IPS-NIHi11 (cell line): ENCODE measurements around the gene SEC16A.

Source experiments
- DNase-seq: peaks from one replicate; pipeline ENCODE4 v3.0.0; 2012; ENCODE audit warnings: mixed read lengths, low spot score

Gene SEC16A

DNA sequence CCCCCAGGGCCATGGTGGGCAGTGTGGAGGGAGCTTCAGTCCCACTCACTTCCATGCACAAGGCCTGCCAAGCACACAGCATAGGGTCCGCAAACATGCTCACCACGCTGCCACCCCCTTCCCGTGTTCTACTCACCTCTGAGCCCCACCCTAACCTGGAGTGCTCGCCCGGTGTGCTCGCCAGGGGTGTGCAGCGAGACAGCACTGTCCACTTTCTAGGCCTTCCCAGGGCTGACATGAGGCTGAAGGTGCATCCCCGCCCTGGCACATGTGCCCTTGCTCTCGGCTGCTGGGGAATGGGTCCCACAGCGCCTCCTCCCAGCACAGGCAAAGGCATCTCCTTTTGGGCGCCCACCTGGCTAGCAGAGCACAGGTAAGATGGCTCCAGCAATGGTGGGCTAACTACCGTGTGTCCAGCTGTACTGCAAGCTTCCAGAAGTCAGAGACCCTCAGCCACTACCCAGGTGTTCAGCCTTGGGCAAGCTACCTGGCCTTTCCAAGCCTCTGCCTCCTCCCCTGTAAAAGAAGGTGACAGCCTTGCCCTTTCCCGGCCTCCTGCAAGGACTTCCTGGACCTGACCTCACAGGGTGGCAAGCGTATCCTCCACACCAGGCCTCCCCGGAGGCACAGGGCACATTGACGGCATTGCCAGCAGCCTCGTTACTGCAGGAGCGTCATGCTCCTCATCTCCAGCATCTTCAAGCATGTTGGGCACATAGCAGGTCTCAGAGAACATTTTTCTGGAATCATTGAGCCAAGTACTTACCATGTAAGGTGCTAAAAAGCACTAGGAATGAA lies 4.2 kb upstream of the SEC16A start:
- no peak for DNase-seq

GRCh38 chr9:136486131-136486530 lies 3.3 kb upstream of the SEC16A start:
- DNase-seq: no peak

DNA sequence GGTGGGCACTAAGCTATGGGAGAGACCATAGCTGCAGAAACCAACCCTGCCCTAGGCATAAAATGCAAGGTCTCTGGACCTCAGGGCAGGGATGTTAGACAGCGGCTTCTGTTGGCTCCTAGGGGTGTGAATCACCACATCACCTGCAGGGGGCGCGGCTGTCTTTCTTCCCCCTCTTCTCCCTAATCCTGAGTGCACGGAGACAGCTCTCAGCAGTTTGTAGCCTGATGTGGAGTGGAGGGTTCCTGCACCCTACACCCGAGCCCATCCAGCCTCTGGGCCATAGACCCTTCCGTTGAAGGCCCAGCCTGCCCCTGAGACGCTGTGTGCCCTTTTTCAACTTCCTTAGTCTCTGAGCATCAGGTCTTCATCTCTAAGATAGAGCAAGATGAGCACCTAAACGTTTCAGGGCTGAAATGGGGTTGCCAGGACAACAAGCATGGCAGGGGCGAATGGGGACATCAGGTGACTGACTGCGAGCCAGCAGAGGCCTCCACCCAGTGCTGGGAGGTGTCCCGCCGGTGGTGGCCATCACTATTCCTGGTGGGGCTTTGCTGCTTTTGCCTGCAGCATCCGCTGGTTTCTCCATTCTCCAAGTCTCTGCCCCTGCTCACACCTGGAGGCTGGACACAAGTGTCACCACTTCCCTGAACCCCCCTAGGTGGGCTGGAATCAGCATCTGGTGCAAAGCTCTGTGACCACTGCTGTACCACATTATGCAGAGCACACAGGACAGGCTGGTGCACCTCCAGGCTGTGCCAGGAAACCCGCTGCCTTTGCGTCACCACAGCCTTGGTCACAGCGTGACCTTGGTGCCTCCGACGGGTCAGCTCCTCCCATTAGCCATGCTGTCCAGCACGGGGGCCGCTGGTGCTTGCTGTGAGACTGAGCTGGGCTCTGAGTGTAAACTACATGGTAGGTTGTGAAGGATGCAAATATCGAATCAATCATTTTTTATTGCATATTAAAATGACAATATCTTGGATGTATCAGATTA lies 2.5 kb upstream of the SEC16A start:
- DNase-seq: peak; percentile 68

- no peak for DNase-seq
These were observed 1.6 kb upstream of the SEC16A start for GRCh38 chr9:136484153-136485048.

- peak; percentile 92 for DNase-seq
These were observed 831 bp upstream of the SEC16A start for GRCh38 chr9:136483589-136484152.

- no peak for DNase-seq
These were observed 621 bp downstream of the SEC16A start for GRCh38 chr9:136482046-136482792.

DNA sequence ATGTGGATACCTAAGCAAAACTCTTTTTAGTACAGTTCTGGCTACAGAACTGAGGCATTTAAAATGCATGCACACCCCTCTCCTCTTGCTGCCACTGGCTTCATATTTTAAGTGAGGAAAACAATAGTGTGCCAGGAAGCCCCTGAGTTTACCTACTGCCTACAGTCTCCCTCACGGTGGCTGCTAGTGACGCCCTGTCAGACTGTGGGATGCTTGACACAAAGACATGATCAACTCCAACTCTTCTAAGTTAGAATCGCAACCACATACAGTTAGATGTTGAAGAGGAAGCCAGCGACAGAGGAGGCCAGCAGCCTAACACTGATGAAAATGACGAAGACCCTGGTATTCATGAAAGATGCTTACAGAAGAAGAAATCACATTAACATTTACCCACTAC lies 1.3 kb downstream of the SEC16A start:
- no peak for DNase-seq

GRCh38 chr9:136476369-136477150 lies 6.3 kb downstream of the SEC16A start:
- no peak for DNase-seq

DNA sequence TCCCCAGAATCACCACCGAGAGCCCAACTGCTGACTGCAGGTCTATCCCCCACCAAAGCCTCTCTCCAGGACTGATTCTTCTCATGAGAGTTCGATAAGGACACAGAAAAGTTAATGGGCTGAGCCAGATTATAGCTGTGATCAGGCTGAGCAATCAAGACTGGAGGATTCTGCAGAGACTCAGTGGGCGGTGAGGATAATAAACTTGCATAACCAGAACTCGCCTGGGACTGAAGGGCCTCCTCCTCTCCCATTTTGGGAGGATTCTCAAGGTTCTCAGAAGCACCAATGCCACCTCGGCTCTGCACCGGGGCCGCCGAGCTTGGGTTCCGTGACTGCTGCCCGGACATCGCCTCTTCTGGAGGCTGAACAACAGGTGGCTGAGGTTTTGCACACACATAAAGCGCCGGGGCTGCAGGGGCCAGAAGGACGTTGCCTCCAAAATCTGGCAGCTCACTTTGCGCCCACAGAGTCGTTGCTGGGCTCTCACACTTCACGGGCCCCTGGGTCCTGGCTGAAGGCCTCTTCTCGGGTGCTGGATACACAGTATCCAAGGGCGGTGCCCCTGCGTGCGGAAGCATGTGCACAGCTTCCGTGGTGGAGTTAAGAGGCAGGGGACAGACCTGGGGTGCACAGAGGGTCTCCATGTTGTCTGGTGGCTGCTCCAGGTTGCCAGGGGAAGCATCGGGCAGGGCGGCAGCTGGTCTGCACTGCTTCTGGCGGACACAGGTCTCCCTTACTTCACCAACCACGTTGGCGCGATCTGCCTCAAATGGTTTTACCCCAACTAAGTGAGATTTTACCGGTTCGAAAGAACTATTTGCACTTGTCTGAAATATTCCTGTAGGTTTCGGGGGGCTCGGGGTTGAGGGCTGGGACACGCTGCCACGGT lies 7.6 kb downstream of the SEC16A start:
- DNase-seq: no peak

DNA sequence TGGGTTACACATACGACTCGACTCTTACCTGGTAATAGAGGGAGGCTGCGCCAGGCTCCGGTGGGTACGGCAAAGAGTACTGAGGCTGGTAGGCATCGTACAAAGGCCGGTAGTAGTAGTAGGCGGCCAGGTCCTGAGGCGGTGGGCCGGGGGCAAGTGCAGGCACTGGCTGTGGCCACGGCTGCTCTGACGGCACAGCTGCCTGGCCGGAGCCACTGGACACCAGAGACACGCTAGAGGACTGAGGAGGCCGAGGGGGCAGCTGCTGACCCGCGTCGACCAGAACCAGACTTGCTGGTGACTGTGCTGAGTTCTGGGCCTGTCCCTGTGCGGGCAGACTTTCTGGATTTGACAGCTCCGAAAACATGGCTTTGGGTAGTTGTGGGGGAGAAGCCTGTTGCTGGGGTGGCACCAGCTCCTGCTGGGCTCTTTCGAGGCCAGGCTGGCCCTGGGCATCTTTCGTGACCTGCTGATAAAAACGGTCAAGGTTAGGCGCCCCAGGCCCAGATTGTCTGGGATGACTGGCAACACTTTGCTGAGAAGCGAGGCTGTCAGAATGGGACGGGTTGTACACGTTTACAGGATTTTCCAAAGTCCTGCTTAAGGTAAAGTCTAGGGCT lies 8.7 kb downstream of the SEC16A start:
- no peak for DNase-seq

GRCh38 chr9:136473354-136473721 lies 9.5 kb downstream of the SEC16A start:
- no peak for DNase-seq

GRCh38 chr9:136472640-136473353 lies 10.0 kb downstream of the SEC16A start:
- no peak for DNase-seq

DNA sequence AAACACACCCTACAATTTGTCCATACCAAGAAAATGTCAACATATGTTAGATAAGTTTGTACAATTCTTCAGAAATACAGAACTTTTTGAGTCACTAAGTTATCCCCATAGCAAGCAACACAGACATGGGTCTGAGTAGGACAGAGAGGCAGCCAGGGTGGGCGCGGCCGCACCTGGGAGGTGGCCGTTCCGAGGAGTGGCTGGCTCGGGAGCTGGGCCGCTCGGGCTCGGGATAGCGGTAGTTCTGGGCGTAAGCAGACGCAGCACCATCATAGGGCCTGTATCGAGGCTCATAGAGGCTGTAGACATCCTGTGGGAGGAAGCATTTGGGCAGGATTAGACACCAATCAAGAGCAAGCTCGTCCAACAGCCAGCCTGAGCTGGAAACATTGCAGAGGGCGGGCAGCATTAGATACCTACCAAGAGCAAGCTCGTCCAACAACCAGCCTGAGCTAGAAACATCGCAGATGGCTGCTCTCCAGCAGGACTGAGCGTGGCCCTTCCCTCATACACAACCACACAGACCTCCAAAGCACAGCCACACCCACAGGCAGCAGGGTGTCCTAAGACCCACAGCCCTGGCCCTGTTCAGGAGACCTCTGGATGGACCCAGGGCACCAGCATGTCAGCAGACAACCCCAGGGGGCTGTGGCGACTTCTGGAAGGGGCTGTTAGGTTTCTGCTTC lies 10.9 kb downstream of the SEC16A start:
- no peak for DNase-seq

GRCh38 chr9:136470792-136471469 lies 11.9 kb downstream of the SEC16A start:
- no peak for DNase-seq

DNA sequence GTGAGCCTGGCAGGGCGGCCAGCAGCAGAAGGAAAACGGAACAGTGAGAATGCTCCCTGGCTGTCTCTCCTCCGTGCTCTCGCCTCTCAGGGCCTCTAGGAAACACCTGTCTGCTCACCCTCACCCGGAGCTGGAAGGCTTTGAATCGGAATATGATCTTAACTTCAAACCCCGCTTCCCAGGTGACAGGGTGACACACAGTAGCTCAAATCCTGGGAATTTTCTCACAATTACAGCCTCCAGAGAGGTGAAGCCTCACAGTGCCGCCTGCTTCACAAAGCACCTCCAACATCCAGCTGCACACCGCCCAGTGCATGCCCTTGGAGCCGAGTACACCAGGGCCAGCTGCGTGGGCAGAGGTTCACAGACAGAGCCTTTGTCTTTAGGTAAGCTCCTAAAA lies 12.5 kb downstream of the SEC16A start:
- no peak for DNase-seq

DNA sequence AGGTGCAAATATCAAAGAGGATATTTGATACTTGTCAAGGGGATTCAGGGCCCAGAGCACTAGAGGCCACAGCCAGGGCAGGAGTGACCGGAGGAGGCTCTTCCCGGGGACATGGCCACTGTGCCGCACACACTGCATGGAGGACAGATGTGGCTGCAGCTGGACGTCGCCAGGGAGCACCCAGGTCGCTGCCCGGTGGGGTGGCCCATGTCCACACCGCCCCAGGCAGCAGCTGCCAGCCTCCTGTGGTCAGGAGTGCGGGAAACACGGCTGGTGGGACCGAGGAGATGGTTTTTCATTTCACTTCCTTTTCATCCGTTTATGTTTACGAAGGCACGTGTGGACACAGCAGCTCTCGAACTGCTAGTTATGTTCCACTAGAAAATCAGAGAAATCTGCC lies 15.1 kb downstream of the SEC16A start:
- no peak for DNase-seq

DNA sequence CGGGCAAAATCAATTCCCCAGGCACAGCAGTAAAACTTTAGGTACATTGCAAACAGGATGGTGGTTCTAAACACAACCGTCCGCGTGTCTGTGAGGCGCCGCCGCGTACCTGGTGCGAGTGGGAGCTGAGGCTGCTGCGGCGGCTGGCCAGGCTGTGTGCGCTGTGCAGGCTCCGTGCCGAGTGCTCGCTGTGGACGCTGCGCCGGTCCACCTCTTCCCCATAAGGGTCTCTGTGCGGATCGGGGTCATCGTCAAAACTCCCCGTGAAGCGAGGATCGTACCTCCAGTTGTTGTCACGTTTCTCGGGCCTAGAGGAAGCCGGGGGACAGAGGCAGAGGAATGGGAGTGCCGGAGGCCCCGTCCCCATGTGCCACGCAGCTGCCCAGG lies 16.7 kb downstream of the SEC16A start:
- DNase-seq: no peak
